HepG2 (cell line): ENCODE measurements around the gene ZFPM1. TPM values are rescaled to one million over a fixed set of nuclear protein-coding genes. Genes with fewer than 3 reads are reported as not detected.

Experiments
- HIVEP1 ChIP-seq: sonication (generic); formaldehyde crosslinking; IDR thresholded peaks from 2 replicates; pipeline ENCODE4 v1.4.0; 2020; ENCODE audit warnings: mild to moderate bottlenecking, missing genetic modification reagents
- KDM5B ChIP-seq: sonication (generic); formaldehyde crosslinking; IDR thresholded peaks from 2 replicates; pipeline ENCODE4 v1.4.0; 2020; ENCODE audit warnings: missing genetic modification reagents, mild to moderate bottlenecking, borderline replicate concordance
- MAFG ChIP-seq: sonication (generic); formaldehyde crosslinking; IDR thresholded peaks from 2 replicates; pipeline ENCODE4 v1.5.1; 2020; ENCODE audit warnings: mild to moderate bottlenecking, missing genetic modification reagents
- MATR3 ChIP-seq: sonication (generic); formaldehyde crosslinking; IDR thresholded peaks from 2 replicates; pipeline ENCODE4 v1.4.0; 2020; ENCODE audit warnings: missing genetic modification reagents
- SIN3A ChIP-seq: IDR thresholded peaks from 2 replicates; pipeline ENCODE4 v1.6.1; 2011; ENCODE audit warnings: low read depth, mild to moderate bottlenecking, control low read depth, low read length, borderline replicate concordance
- SMARCE1 ChIP-seq: fragments of 450-650 bp; IDR thresholded peaks from 2 replicates; pipeline ENCODE4 v1.6.1; 2017; ENCODE audit warnings: borderline replicate concordance
- TP53 ChIP-seq: sonication (generic); formaldehyde crosslinking; conservative IDR thresholded peaks from 2 replicates; pipeline ENCODE4 v1.4.0; 2020; ENCODE audit warnings: missing genetic modification reagents
- ZGPAT ChIP-seq: IDR thresholded peaks from 2 replicates; pipeline ENCODE4 v1.6.1; 2016; ENCODE audit warnings: mild to moderate bottlenecking
- ZNF501 ChIP-seq: sonication (generic); formaldehyde crosslinking; IDR thresholded peaks from 2 replicates; pipeline ENCODE4 v1.5.1; 2020; ENCODE audit warnings: mild to moderate bottlenecking, moderate library complexity, missing genetic modification reagents
- ZNF567 ChIP-seq: sonication (generic); formaldehyde crosslinking; IDR thresholded peaks from 2 replicates; pipeline ENCODE4 v1.8.1; 2023; ENCODE audit warnings: mild to moderate bottlenecking, missing genetic modification reagents, borderline replicate concordance
- ZNF605 ChIP-seq: sonication (generic); formaldehyde crosslinking; IDR thresholded peaks from 2 replicates; pipeline ENCODE4 v1.8.0; 2022; ENCODE audit warnings: mild to moderate bottlenecking, missing genetic modification reagents
- ZNF746 ChIP-seq: sonication (generic); formaldehyde crosslinking; IDR thresholded peaks from 2 replicates; pipeline ENCODE4 v1.8.0; 2022; ENCODE audit warnings: mild to moderate bottlenecking, missing genetic modification reagents
- polyA plus RNA-seq, 8 experiments: library from polyadenylated mRNA; depleted of rRNA in 3 of 8; stranded (reverse) in 7 of 8; unstranded in 1 of 8; fragments of >200 nt; fragmentation: Illumina TruSeq in 4 of 8; extraction: Trizol in 4 of 8; gene quantifications; 2 replicates each; pipeline versions ENCODE4 v1.2.1 to v1.2.3, GENCODE V29; 2011 to 2016; ENCODE audit warnings: low read depth in 4 of 8, missing spikeins in 1 of 8, mixed read lengths in 1 of 8; ENCODE audit not compliant: insufficient read depth in 1 of 8
- total RNA-seq, 5 experiments: library from RNA; depleted of rRNA; stranded (reverse); fragments of >200 nt; fragmentation: Illumina TruSeq; extraction: Trizol; gene quantifications; 2 replicates each; pipeline ENCODE4 v1.2.3, GENCODE V29; 2016; ENCODE audit warnings: low read depth in 1 of 5
- TF ChIP-seq, protein P1 (sequence below): sonication (generic); formaldehyde crosslinking; IDR thresholded peaks from 2 replicates; pipeline ENCODE4 v1.8.1; 2023; ENCODE audit warnings: missing genetic modification reagents, inconsistent platforms, borderline replicate concordance
- TF ChIP-seq, protein P2 (sequence below): IDR thresholded peaks from 2 replicates; pipeline ENCODE4 v1.6.1; 2016
- TF ChIP-seq, protein P3 (sequence below): sonication (generic); formaldehyde crosslinking; IDR thresholded peaks from 2 replicates; pipeline ENCODE4 v1.4.0; 2020; ENCODE audit warnings: missing genetic modification reagents

ZFPM1 gene
- total and polyA plus RNA-seq, 2 of the 13 experiments (the other 11 are each of a cell fraction or from before 2014, with no cell fraction given) = 1.3 to 3.8 TPM

DNA sequence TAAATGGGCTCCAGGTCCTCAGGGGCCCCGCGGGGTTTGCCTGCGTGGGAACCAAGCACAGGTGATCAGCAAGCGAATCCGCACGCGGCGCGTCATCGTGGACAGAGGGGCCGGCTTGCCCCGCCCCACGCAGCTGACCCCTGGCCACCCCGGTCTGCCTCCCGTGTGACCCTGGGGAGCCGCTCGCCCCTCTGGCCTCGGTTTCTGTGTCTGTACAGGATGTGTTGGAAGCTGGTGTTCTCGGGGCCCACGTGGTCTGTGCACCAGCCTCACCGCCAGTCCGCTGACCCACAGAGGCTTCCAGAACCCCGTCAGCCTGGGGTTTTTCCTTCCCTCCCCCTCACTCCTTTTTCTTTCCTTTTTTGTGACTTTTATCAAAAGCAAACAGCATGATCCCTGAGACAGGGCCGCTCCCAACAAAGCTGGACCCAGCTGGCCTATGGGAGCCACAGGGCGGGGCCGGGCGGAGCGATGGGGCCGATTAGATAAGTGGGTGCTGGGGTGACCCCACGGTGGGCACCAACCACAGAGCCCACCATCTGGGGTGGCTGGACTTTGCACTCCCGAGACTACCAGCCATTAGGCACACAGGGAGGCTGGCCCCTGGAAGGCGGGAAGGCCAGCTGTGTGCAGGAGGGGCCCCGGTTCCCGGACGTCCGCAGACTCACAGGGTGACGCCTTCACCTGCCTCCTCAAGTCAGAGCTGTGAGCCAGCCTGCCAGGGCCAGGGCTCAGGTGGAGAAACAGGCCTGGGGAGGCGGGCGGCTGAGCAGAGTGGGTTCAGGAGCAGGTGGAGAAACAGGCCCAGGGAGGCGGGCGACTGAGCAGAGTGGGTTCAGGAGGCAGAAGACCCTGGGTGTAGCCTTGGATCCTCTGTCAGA, 56.0 kb downstream of the ZFPM1 start (continued):
- TF ChIP-seq ZGPAT = no peak
- TF ChIP-seq, protein P1, sequence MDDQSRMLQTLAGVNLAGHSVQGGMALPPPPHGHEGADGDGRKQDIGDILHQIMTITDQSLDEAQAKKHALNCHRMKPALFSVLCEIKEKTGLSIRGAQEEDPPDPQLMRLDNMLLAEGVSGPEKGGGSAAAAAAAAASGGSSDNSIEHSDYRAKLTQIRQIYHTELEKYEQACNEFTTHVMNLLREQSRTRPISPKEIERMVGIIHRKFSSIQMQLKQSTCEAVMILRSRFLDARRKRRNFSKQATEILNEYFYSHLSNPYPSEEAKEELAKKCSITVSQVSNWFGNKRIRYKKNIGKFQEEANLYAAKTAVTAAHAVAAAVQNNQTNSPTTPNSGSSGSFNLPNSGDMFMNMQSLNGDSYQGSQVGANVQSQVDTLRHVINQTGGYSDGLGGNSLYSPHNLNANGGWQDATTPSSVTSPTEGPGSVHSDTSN = no peak; the same call in 1 of the 2 replicates
- peak; percentile 84; the same call in 1 of the 2 replicates for TF ChIP-seq ZNF605 (CRISPR knock-in tag)
- TF ChIP-seq, protein P2, sequence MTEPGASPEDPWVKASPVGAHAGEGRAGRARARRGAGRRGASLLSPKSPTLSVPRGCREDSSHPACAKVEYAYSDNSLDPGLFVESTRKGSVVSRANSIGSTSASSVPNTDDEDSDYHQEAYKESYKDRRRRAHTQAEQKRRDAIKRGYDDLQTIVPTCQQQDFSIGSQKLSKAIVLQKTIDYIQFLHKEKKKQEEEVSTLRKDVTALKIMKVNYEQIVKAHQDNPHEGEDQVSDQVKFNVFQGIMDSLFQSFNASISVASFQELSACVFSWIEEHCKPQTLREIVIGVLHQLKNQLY = peak; percentile 52; the same call in 1 of the 2 replicates
- peak; percentile 95 for TF ChIP-seq ZNF501 (CRISPR knock-in tag)
- TF ChIP-seq SIN3A = no peak
- TF ChIP-seq, protein P3, sequence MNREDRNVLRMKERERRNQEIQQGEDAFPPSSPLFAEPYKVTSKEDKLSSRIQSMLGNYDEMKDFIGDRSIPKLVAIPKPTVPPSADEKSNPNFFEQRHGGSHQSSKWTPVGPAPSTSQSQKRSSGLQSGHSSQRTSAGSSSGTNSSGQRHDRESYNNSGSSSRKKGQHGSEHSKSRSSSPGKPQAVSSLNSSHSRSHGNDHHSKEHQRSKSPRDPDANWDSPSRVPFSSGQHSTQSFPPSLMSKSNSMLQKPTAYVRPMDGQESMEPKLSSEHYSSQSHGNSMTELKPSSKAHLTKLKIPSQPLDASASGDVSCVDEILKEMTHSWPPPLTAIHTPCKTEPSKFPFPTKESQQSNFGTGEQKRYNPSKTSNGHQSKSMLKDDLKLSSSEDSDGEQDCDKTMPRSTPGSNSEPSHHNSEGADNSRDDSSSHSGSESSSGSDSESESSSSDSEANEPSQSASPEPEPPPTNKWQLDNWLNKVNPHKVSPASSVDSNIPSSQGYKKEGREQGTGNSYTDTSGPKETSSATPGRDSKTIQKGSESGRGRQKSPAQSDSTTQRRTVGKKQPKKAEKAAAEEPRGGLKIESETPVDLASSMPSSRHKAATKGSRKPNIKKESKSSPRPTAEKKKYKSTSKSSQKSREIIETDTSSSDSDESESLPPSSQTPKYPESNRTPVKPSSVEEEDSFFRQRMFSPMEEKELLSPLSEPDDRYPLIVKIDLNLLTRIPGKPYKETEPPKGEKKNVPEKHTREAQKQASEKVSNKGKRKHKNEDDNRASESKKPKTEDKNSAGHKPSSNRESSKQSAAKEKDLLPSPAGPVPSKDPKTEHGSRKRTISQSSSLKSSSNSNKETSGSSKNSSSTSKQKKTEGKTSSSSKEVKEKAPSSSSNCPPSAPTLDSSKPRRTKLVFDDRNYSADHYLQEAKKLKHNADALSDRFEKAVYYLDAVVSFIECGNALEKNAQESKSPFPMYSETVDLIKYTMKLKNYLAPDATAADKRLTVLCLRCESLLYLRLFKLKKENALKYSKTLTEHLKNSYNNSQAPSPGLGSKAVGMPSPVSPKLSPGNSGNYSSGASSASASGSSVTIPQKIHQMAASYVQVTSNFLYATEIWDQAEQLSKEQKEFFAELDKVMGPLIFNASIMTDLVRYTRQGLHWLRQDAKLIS (CRISPR knock-in tag) = 0 out of 2 replicates have a peak, but pooled peaks have one; percentile 14
- no peak for TF ChIP-seq MAFG
- TF ChIP-seq TP53 (CRISPR knock-in tag) = 0 out of 2 replicates have a peak, but pooled peaks have one; percentile 23
- no peak for TF ChIP-seq MATR3
- no peak for TF ChIP-seq ZNF567 (CRISPR knock-in tag)
- peak; percentile 84 for TF ChIP-seq ZNF746 (CRISPR knock-in tag)
- TF ChIP-seq SMARCE1 = no peak
- peak; percentile 76; the same call in 1 of the 2 replicates for TF ChIP-seq KDM5B
- TF ChIP-seq HIVEP1 = peak; percentile 89; the same call in 1 of the 2 replicates
